OCI-M2 (cell line): Measurements from ENCODE around the gene IL1RAPL2.
"Not testable (repeated sequence)": the region's sequence is repeated elsewhere in the genome, so short reads cannot be mapped to it uniquely, and the experiment has no call there.

Experiments used
- DNase-seq: peaks from one replicate; lab custom pipeline; 2025; ENCODE audit not compliant: unreplicated experiment; lab: John Stamatoyannopoulos, UW

The IL1RAPL2 gene

GRCh38 chrX:104670051-104670450 is 104.1 kb downstream of the IL1RAPL2 start:
- DNase-seq = no peak

- DNase-seq = not testable (repeated sequence)
These were observed 111.5 kb downstream of the IL1RAPL2 start for GRCh38 chrX:104677517-104677916.

- DNase-seq = no peak
These were observed 113.2 kb downstream of the IL1RAPL2 start for GRCh38 chrX:104679175-104679574.

- no peak for DNase-seq
These were observed 115.2 kb downstream of the IL1RAPL2 start for GRCh38 chrX:104681214-104681613.

- DNase-seq = no peak
These were observed 118.1 kb downstream of the IL1RAPL2 start for GRCh38 chrX:104684077-104684476.

GRCh38 chrX:104695593-104695992 is 129.6 kb downstream of the IL1RAPL2 start:
- no peak for DNase-seq

GRCh38 chrX:104696667-104697066 is 130.7 kb downstream of the IL1RAPL2 start:
- no peak for DNase-seq

- DNase-seq = no peak
These were observed 131.3 kb downstream of the IL1RAPL2 start for GRCh38 chrX:104697294-104697693.

- no peak for DNase-seq
These were observed 141.0 kb downstream of the IL1RAPL2 start for GRCh38 chrX:104707042-104707441.

- DNase-seq = no peak
These were observed 141.6 kb downstream of the IL1RAPL2 start for GRCh38 chrX:104707572-104707971.

- no peak for DNase-seq
These were observed 146.5 kb downstream of the IL1RAPL2 start for GRCh38 chrX:104712515-104712914.

GRCh38 chrX:104721854-104722253 is 155.9 kb downstream of the IL1RAPL2 start:
- DNase-seq = no peak

GRCh38 chrX:104728456-104728855 is 162.5 kb downstream of the IL1RAPL2 start:
- DNase-seq = no peak

GRCh38 chrX:104742355-104742754 is 176.4 kb downstream of the IL1RAPL2 start:
- DNase-seq = no peak

GRCh38 chrX:104745152-104745551 is 179.2 kb downstream of the IL1RAPL2 start:
- no peak for DNase-seq

GRCh38 chrX:104749951-104750610 is 184.1 kb downstream of the IL1RAPL2 start:
- no peak for DNase-seq

- no peak for DNase-seq
These were observed 196.6 kb downstream of the IL1RAPL2 start for GRCh38 chrX:104762641-104763040.

GRCh38 chrX:104789784-104790183 is 223.8 kb downstream of the IL1RAPL2 start:
- DNase-seq = no peak

- DNase-seq = no peak
These were observed 229.8 kb downstream of the IL1RAPL2 start for GRCh38 chrX:104795804-104796203.

- no peak for DNase-seq
These were observed 237.2 kb downstream of the IL1RAPL2 start for GRCh38 chrX:104803219-104803618.

- DNase-seq = no peak
These were observed 240.3 kb downstream of the IL1RAPL2 start for GRCh38 chrX:104806346-104806745.

- DNase-seq = no peak
These were observed 267.4 kb downstream of the IL1RAPL2 start for GRCh38 chrX:104833401-104833800.

- no peak for DNase-seq
These were observed 276.6 kb downstream of the IL1RAPL2 start for GRCh38 chrX:104842646-104843045.
